Gastrocnemius medialis (tissue), 4 donors: ENCODE measurements around the gene CRPPA. TPM values are rescaled to one million over a fixed set of nuclear protein-coding genes. Genes with fewer than 3 reads are reported as not detected.

ENCODE experiments used
- ATAC-seq, 2 donors: fragments of 150-250 bp; one replicate each; pipeline ENCODE4 v1.9.1; 2016
- DNase-seq, 2 donors: peaks; one replicate each; pipeline ENCODE4 v3.0.0-alpha.2; 2019
- H3K27ac ChIP-seq, 4 donors: fragments of 200-600 bp; sonication (generic); 1 replicate in 1 of 4; 2 replicates in 3 of 4; pipeline ENCODE4 v1.5.1; 2016 to 2018; ENCODE audit warnings: mild to moderate bottlenecking in 2 of 4, moderate library complexity in 1 of 4
- H3K27me3 ChIP-seq, 3 donors: fragments of 200-600 bp; sonication (generic) in 2 of 3; 1 replicate in 1 of 3; 2 replicates in 2 of 3; pipeline versions ENCODE4 v1.5.1 to v1.6.0; 2016 to 2019; ENCODE audit warnings: mild to moderate bottlenecking in 1 of 3, moderate library complexity in 1 of 3
- H3K36me3 ChIP-seq, 2 donors: fragments of 200-600 bp; sonication (generic) in 1 of 2; one replicate each; pipeline ENCODE4 v1.5.1; 2017 to 2018
- H3K4me1 ChIP-seq, 2 donors: fragments of 200-600 bp; sonication (generic) in 1 of 2; one replicate each; pipeline ENCODE4 v1.5.1; 2016 to 2017; ENCODE audit warnings: mild to moderate bottlenecking in 2 of 2
- H3K4me3 ChIP-seq, 4 donors: fragments of 200-600 bp; sonication (generic) in 3 of 4; 1 replicate in 1 of 4; 2 replicates in 3 of 4; pipeline ENCODE4 v1.5.1; 2016 to 2019; ENCODE audit warnings: mild to moderate bottlenecking in 2 of 4
- H3K9me3 ChIP-seq, 3 donors: fragments of 200-600 bp; sonication (generic) in 2 of 3; 1 replicate in 1 of 3; 2 replicates in 2 of 3; pipeline ENCODE4 v1.5.1; 2016 to 2019
- CTCF ChIP-seq, 5 experiments: fragments of 450-650 bp in 3 of 5; fragments of 200-600 bp in 2 of 5; sonication (generic) in 2 of 5; IDR thresholded peaks in 4 of 5; conservative IDR thresholded peaks in 1 of 5; 1 replicate in 4 of 5; 2 replicates in 1 of 5; pipeline ENCODE4 v1.5.1; 2016 to 2019; ENCODE audit warnings: antibody characterized with exemption in 5 of 5, mild to moderate bottlenecking in 3 of 5, moderate library complexity in 3 of 5
- POLR2A ChIP-seq, 2 donors: fragments of 450-650 bp; IDR thresholded peaks; one replicate each; pipeline ENCODE4 v1.6.1; 2017; ENCODE audit warnings: antibody characterized with exemption in 2 of 2, mild to moderate bottlenecking in 2 of 2, moderate library complexity in 2 of 2
- in situ Hi-C, 4 donors: fragments of 200-750 bp; cut with MboI; loops; one replicate each; pipeline versions ENCODE4 v1.15.0 to v1.8.0; 2017; ENCODE audit warnings: low sequenced_read_pairs in 4 of 4
- intact Hi-C: fragments of 100-400 bp; cut with DNase I; formaldehyde crosslinking; loops from one replicate; pipeline ENCODE4 v1.15.1; 2023; ENCODE audit warnings: low total_unique reads
- total RNA-seq, 4 donors: library from RNA; depleted of rRNA; stranded (reverse); fragments of >200 nt; gene quantifications; one replicate each; pipeline versions ENCODE4 v1.1.0 to v1.2.3, GENCODE V29; 2016

CRPPA gene
- total RNA-seq, 4 donors from 2014 or later = 1.2 to 4.9 (median 2.4) TPM

- H3K4me3 ChIP-seq = no peak overlapping the region
- ATAC-seq = no peak
- intact Hi-C loops (no loop called here), in situ Hi-C loops (loop anchor here in 1 of 4 donors (25.0 kb wide), 1 partner anchor 503 kb away; no protein-coding TSS in a partner anchor)
- no peak for DNase-seq
- no peak for TF ChIP-seq CTCF (IDR thresholded peaks at IDR 0.05 in 4 of 5, conservative IDR thresholded peaks at IDR 0.05 in 1 of 5)
- TF ChIP-seq POLR2A (IDR thresholded peaks at IDR 0.05) = no peak
- H3K27ac ChIP-seq = no peak overlapping the region
- H3K27me3 ChIP-seq = no peaks in the 10 kb centered on the region
- no peaks in the 10 kb centered on the region for H3K36me3 ChIP-seq
- no peaks in the 10 kb centered on the region for H3K9me3 ChIP-seq
- no peaks in the 10 kb centered on the region for H3K4me1 ChIP-seq
These were observed 11.6 kb downstream of the CRPPA start for GRCh38 chr7:16409777-16410176.

- DNase-seq = no peak
- in situ Hi-C loops = loop anchor here in 1 of 4 donors (25.0 kb wide), 1 partner anchor 508 kb away; no protein-coding TSS in a partner anchor
- intact Hi-C loops = no loop called here
- H3K36me3 ChIP-seq = no peaks in the 10 kb centered on the region
- H3K4me3 ChIP-seq = no peak overlapping the region
- no peaks in the 10 kb centered on the region for H3K9me3 ChIP-seq
- no peak for ATAC-seq
- H3K27ac ChIP-seq = no peak overlapping the region
- H3K4me1 ChIP-seq = no peaks in the 10 kb centered on the region
- no peaks in the 10 kb centered on the region for H3K27me3 ChIP-seq
- TF ChIP-seq POLR2A (IDR thresholded peaks at IDR 0.05) (no peak), CTCF (IDR thresholded peaks at IDR 0.05 in 4 of 5, conservative IDR thresholded peaks at IDR 0.05 in 1 of 5) (no peak)
These were observed 16.7 kb downstream of the CRPPA start for GRCh38 chr7:16404636-16405035.

GRCh38 chr7:16403475-16403874 is 17.9 kb downstream of the CRPPA start:
- H3K36me3 ChIP-seq = no peaks in the 10 kb centered on the region
- no peaks in the 10 kb centered on the region for H3K4me1 ChIP-seq
- no peak for ATAC-seq
- H3K9me3 ChIP-seq = no peaks in the 10 kb centered on the region
- TF ChIP-seq POLR2A (IDR thresholded peaks at IDR 0.05) = no peak
- no peak for TF ChIP-seq CTCF (IDR thresholded peaks at IDR 0.05 in 4 of 5, conservative IDR thresholded peaks at IDR 0.05 in 1 of 5)
- in situ Hi-C loops = loop anchor here in 1 of 4 donors (25.0 kb wide), 1 partner anchor 509 kb away; no protein-coding TSS in a partner anchor
- DNase-seq = no peak
- no peaks in the 10 kb centered on the region for H3K27me3 ChIP-seq
- no peak overlapping the region for H3K4me3 ChIP-seq
- intact Hi-C loops = no loop called here
- no peak overlapping the region for H3K27ac ChIP-seq

- H3K27ac ChIP-seq = no peak overlapping the region
- no peaks in the 10 kb centered on the region for H3K27me3 ChIP-seq
- intact Hi-C loops (no loop called here), in situ Hi-C loops (loop anchor here in 1 of 4 donors (25.0 kb wide), 1 partner anchor 509 kb away; no protein-coding TSS in a partner anchor)
- no peaks in the 10 kb centered on the region for H3K9me3 ChIP-seq
- ATAC-seq (no peak), DNase-seq (no peak)
- H3K36me3 ChIP-seq = no peaks in the 10 kb centered on the region
- TF ChIP-seq POLR2A (IDR thresholded peaks at IDR 0.05) (no peak), CTCF (IDR thresholded peaks at IDR 0.05 in 4 of 5, conservative IDR thresholded peaks at IDR 0.05 in 1 of 5) (no peak)
- H3K4me3 ChIP-seq = no peak overlapping the region
- no peaks in the 10 kb centered on the region for H3K4me1 ChIP-seq
These were observed 18.4 kb downstream of the CRPPA start for GRCh38 chr7:16402940-16403339.

GRCh38 chr7:16402091-16402490 is 19.2 kb downstream of the CRPPA start:
- in situ Hi-C loops = loop anchor here in 1 of 4 donors (25.0 kb wide), 1 partner anchor 510 kb away; no protein-coding TSS in a partner anchor
- no peak overlapping the region for H3K27ac ChIP-seq

More at GRCh38 chr7:16402091-16402490, 19.2 kb downstream of the CRPPA start:
- intact Hi-C loops = no loop called here
- no peaks in the 10 kb centered on the region for H3K36me3 ChIP-seq
- no peaks in the 10 kb centered on the region for H3K9me3 ChIP-seq
- no peak overlapping the region for H3K4me3 ChIP-seq
- no peaks in the 10 kb centered on the region for H3K27me3 ChIP-seq
- ATAC-seq = no peak
- no peak for DNase-seq
- TF ChIP-seq POLR2A (IDR thresholded peaks at IDR 0.05) = no peak
- TF ChIP-seq CTCF (IDR thresholded peaks at IDR 0.05 in 4 of 5, conservative IDR thresholded peaks at IDR 0.05 in 1 of 5) = no peak
- H3K4me1 ChIP-seq = no peaks in the 10 kb centered on the region
